C4-2B (cell line): Measurements from ENCODE around the gene C10orf90.

Source experiments
- H3K27ac ChIP-seq: fragments of 450-650 bp; 2 replicates; pipeline ENCODE4 v1.5.1; 2017
- CTCF ChIP-seq: fragments of 450-650 bp; conservative IDR thresholded peaks from 2 replicates; pipeline ENCODE4 v1.5.1; 2017; ENCODE audit warnings: mild to moderate bottlenecking
- ZFX ChIP-seq: fragments of 450-650 bp; IDR thresholded peaks from 2 replicates; pipeline ENCODE4 v1.6.1; 2017

C10orf90 gene

GRCh38 chr10:126702181-126702580 lies 31.7 kb upstream of the C10orf90 start:
- TF ChIP-seq ZFX (no peak), CTCF (no peak)
- no peak overlapping the region for H3K27ac ChIP-seq

- TF ChIP-seq ZFX, result no peak
- TF ChIP-seq CTCF, result no peak
- H3K27ac ChIP-seq, result no peak overlapping the region
Measured at GRCh38 chr10:126701526-126701925, 31.0 kb upstream of the C10orf90 start.

GRCh38 chr10:126696684-126697083 lies 26.2 kb upstream of the C10orf90 start:
- no peak overlapping the region for H3K27ac ChIP-seq
- TF ChIP-seq ZFX (no peak), CTCF (no peak)

- TF ChIP-seq ZFX (no peak), CTCF (no peak)
- no peak overlapping the region for H3K27ac ChIP-seq
Measured at GRCh38 chr10:126691456-126691855, 21.0 kb upstream of the C10orf90 start.

- H3K27ac ChIP-seq, result no peak overlapping the region
- TF ChIP-seq ZFX, result no peak
- TF ChIP-seq CTCF, result no peak
Measured at GRCh38 chr10:126690534-126690933, 20.0 kb upstream of the C10orf90 start.

GRCh38 chr10:126689461-126689994 lies 19.0 kb upstream of the C10orf90 start:
- no peak for TF ChIP-seq CTCF
- no peak for TF ChIP-seq ZFX
- H3K27ac ChIP-seq, result no peak overlapping the region

- H3K27ac ChIP-seq, result no peak overlapping the region
- TF ChIP-seq ZFX (no peak), CTCF (no peak)
Measured at GRCh38 chr10:126687121-126687606, 16.7 kb upstream of the C10orf90 start.
